GM10266 (cell line): Measurements from ENCODE around the gene SYNRG.

Experiments used
- DNase-seq: peaks from one replicate; pipeline ENCODE4 v3.0.0; 2012; ENCODE audit errors: extremely low spot score
- TF ChIP-seq, protein P1 (sequence below): IDR thresholded peaks from 2 replicates; pipeline ENCODE4 v1.5.1; 2012; ENCODE audit warnings: mild to moderate bottlenecking, low read depth; ENCODE audit not compliant: control insufficient read depth, insufficient read depth; ENCODE audit errors: missing control alignments

SYNRG gene

GRCh38 chr17:37609170-37610040 is at the start of gene SYNRG:
Gene SYNRG, minus strand, starts transcription at chr17:37609418. Its CDS starts 63 bp downstream, at chr17:37609355.
- peak; percentile 99 for DNase-seq
- TF ChIP-seq, protein P1, sequence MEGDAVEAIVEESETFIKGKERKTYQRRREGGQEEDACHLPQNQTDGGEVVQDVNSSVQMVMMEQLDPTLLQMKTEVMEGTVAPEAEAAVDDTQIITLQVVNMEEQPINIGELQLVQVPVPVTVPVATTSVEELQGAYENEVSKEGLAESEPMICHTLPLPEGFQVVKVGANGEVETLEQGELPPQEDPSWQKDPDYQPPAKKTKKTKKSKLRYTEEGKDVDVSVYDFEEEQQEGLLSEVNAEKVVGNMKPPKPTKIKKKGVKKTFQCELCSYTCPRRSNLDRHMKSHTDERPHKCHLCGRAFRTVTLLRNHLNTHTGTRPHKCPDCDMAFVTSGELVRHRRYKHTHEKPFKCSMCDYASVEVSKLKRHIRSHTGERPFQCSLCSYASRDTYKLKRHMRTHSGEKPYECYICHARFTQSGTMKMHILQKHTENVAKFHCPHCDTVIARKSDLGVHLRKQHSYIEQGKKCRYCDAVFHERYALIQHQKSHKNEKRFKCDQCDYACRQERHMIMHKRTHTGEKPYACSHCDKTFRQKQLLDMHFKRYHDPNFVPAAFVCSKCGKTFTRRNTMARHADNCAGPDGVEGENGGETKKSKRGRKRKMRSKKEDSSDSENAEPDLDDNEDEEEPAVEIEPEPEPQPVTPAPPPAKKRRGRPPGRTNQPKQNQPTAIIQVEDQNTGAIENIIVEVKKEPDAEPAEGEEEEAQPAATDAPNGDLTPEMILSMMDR, result peak; percentile 42

GRCh38 chr17:37657202-37657601 is 48.0 kb upstream of the SYNRG start:
- DNase-seq, result no peak
- TF ChIP-seq, protein P1, result no peak

GRCh38 chr17:37651849-37652248 is 42.6 kb upstream of the SYNRG start:
- no peak for DNase-seq
- TF ChIP-seq, protein P1, result no peak

GRCh38 chr17:37650419-37651003 is 41.3 kb upstream of the SYNRG start:
- peak; percentile 17 for DNase-seq

GRCh38 chr17:37648555-37648954 is 39.3 kb upstream of the SYNRG start:
- no peak for DNase-seq
- TF ChIP-seq, protein P1, result no peak

More at GRCh38 chr17:37650419-37651003, 41.3 kb upstream of the SYNRG start:
- TF ChIP-seq, protein P1, result peak; percentile 50

DNA sequence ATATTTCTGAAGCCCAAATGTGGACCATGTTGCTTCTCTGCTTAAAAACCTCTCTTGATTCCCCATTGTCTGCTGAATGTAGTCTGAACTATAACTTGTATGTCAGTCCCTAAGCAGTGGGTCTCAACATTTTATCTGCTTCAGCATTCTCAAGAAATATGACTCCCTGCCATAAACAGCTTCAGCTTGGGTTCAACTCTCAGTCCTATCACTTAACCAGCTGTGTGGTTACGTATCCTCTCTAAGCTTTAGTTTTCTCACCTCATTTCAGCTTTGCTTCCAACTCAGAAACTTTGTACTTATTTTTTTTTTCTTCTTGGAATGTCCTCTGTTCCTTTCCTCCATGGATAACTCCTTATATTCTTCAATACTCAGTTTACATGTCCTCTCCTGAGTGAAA is 38.6 kb upstream of the SYNRG start:
- DNase-seq, result no peak
- TF ChIP-seq, protein P1, result no peak

DNA sequence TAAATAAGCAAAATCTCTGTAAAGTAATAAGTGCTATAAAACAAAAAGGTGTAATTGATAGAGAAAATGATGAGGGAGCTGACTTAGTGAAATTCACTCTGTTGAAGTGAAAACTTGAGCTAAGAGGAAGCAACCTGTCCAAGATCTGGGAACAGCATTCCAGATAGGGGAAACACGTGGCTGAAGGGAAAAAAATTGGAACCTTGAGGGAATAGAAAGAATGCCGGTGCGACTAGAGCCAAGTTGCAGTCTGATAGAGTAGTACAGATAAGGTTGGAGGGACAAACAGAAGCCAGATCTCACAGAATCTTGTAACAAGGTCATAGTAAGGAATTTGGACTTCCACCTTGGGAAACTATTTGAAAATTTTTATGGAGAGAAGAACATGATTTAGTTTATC is 34.7 kb upstream of the SYNRG start:
- no peak for DNase-seq
- TF ChIP-seq, protein P1, result no peak
